IMR-90 (cell line): ENCODE results near the gene ZNF57. TPM values are rescaled to one million over a fixed set of nuclear protein-coding genes. Genes with fewer than 3 reads are reported as not detected.

Experiments
- ATAC-seq: fragments of 200-7000 bp; cut with Tn5 transposase; 2 replicates; pipeline ENCODE4 v1.9.1; 2020; ENCODE audit warnings: low read depth, mild to moderate bottlenecking, moderate library complexity
- BruUV-seq: library from RNA; stranded (reverse); fragments of 400-500 nt; replicated peaks from 2 replicates; lab custom pipeline; 2021; lab: Mats Ljungman, UMichigan
- CTCF ChIA-PET: fragments of 300-600 bp; formaldehyde crosslinking; extraction: SDS; loops from one replicate; lab custom pipeline; 2021; ENCODE audit warnings: antibody characterized with exemption; lab: Yijun Ruan, JAX
- POLR2A ChIA-PET: fragments of 300-600 bp; sonication (Branson Sonifier 250); formaldehyde crosslinking; loops from one replicate; lab custom pipeline; 2022; ENCODE audit warnings: antibody characterized with exemption; ENCODE audit not compliant: unreplicated experiment; lab: Charles Lee
- DNase-seq: peaks from one replicate; pipeline ENCODE4 v3.0.0; 2013
- H2AFZ ChIP-seq: replicated peaks from 2 replicates; pipeline ENCODE3; 2013; ENCODE audit warnings: low read length, mild to moderate bottlenecking; ENCODE audit not compliant: poor library complexity
- H2AK5ac ChIP-seq: 2 replicates; pipeline ENCODE4 v1.6.1; 2013; ENCODE audit warnings: low read depth, low read length, inconsistent platforms
- H2AK9ac ChIP-seq: replicated peaks from 2 replicates; pipeline ENCODE3; 2013; ENCODE audit warnings: mild to moderate bottlenecking, low read depth, low read length, moderate library complexity; ENCODE audit not compliant: poor library complexity
- H2BK120ac ChIP-seq: 2 replicates; pipeline ENCODE4 v1.6.1; 2013; ENCODE audit warnings: low read depth, low read length, inconsistent platforms
- H2BK15ac ChIP-seq: 3 replicates; pipeline ENCODE4 v1.6.1; 2013; ENCODE audit warnings: low read depth, low read length, inconsistent platforms
- H2BK20ac ChIP-seq: 2 replicates; pipeline ENCODE4 v1.6.1; 2013; ENCODE audit warnings: low read depth, mild to moderate bottlenecking, inconsistent platforms, low read length, moderate library complexity
- H2BK5ac ChIP-seq: 2 replicates; pipeline ENCODE4 v1.6.1; 2013; ENCODE audit warnings: mild to moderate bottlenecking, low read depth, low read length, inconsistent platforms; ENCODE audit not compliant: poor library complexity, severe bottlenecking
- H3K14ac ChIP-seq: replicated peaks from 2 replicates; pipeline ENCODE4 v1.6.1; 2013; ENCODE audit warnings: low read depth, low read length, inconsistent platforms
- H3K18ac ChIP-seq: 2 replicates; pipeline ENCODE4 v1.6.1; 2013; ENCODE audit warnings: low read depth, low read length, control low read depth
- H3K23ac ChIP-seq: 2 replicates; pipeline ENCODE4 v1.6.1; 2013; ENCODE audit warnings: low read depth, low read length, inconsistent platforms
- H3K27ac ChIP-seq: 2 replicates; pipeline ENCODE4 v1.5.1; 2013; ENCODE audit warnings: mild to moderate bottlenecking, control low read depth, low read length; ENCODE audit not compliant: insufficient read depth
- H3K27me3 ChIP-seq: 2 replicates; pipeline ENCODE4 v1.6.1; 2013; ENCODE audit warnings: low read length; ENCODE audit not compliant: control insufficient read depth, insufficient read depth
- H3K36me3 ChIP-seq: 2 replicates; pipeline ENCODE4 v1.6.1; 2013; ENCODE audit warnings: low read length, mixed read lengths; ENCODE audit not compliant: control insufficient read depth, insufficient read depth
- H3K4ac ChIP-seq: 2 replicates; pipeline ENCODE4 v1.6.1; 2013; ENCODE audit warnings: low read depth, low read length, inconsistent platforms
- H3K4me1 ChIP-seq: 2 replicates; pipeline ENCODE4 v1.6.1; 2013; ENCODE audit warnings: low read length, mixed read lengths; ENCODE audit not compliant: control insufficient read depth, insufficient read depth
- H3K4me2 ChIP-seq: 2 replicates; pipeline ENCODE4 v1.6.1; 2013; ENCODE audit warnings: low read depth, mild to moderate bottlenecking, control low read depth, low read length, moderate library complexity
- H3K4me3 ChIP-seq: 2 replicates; pipeline ENCODE4 v1.5.1; 2013; ENCODE audit warnings: low read depth, mild to moderate bottlenecking, control low read depth, low read length, moderate library complexity; ENCODE audit not compliant: insufficient read depth
- H3K56ac ChIP-seq: 2 replicates; pipeline ENCODE4 v1.6.1; 2013; ENCODE audit warnings: low read length, inconsistent platforms; ENCODE audit not compliant: insufficient read depth; ENCODE audit errors: extremely low read depth
- H3K79me1 ChIP-seq, 2 experiments: 2 replicates each; pipeline ENCODE4 v1.6.1; 2013; ENCODE audit warnings: low read length in 2 of 2, inconsistent platforms in 1 of 2, low read depth in 1 of 2
- H3K9ac ChIP-seq: 2 replicates; pipeline ENCODE4 v1.6.1; 2013; ENCODE audit warnings: low read depth, low read length, control low read depth
- H3K9me1 ChIP-seq: 2 replicates; pipeline ENCODE4 v1.6.1; 2013; ENCODE audit warnings: low read length, inconsistent platforms; ENCODE audit not compliant: insufficient read depth
- H3K9me3 ChIP-seq: 2 replicates; pipeline ENCODE4 v1.6.1; 2013; ENCODE audit warnings: low read length; ENCODE audit not compliant: control insufficient read depth, insufficient read depth
- H4K20me1 ChIP-seq: 2 replicates; pipeline ENCODE4 v1.6.1; 2013; ENCODE audit warnings: low read length, inconsistent platforms; ENCODE audit not compliant: insufficient read depth
- H4K5ac ChIP-seq: 2 replicates; pipeline ENCODE4 v1.6.1; 2013; ENCODE audit warnings: mild to moderate bottlenecking, low read depth, low read length, control low read depth
- H4K8ac ChIP-seq, 2 experiments: 2 replicates each; pipeline ENCODE4 v1.6.1; 2013; ENCODE audit warnings: low read depth in 2 of 2, low read length in 2 of 2, control low read depth in 1 of 2, inconsistent platforms in 1 of 2
- H4K91ac ChIP-seq: 2 replicates; pipeline ENCODE4 v1.6.1; 2013; ENCODE audit warnings: low read depth, low read length, inconsistent platforms; ENCODE audit not compliant: insufficient read depth
- BHLHE40 ChIP-seq: fragments of 150-350 bp; IDR thresholded peaks from 2 replicates; pipeline ENCODE4 v1.6.1; 2016; ENCODE audit warnings: mild to moderate bottlenecking, low read depth, low read length
- CHD1 ChIP-seq: IDR thresholded peaks from 2 replicates; pipeline ENCODE4 v1.6.1; 2012; ENCODE audit warnings: low read depth, low read length, improper control_type of control experiment
- NFE2L2 ChIP-seq: fragments of 150-350 bp; IDR thresholded peaks from 2 replicates; pipeline ENCODE4 v1.6.1; 2016; ENCODE audit warnings: low read depth, mild to moderate bottlenecking, low read length
- POLR2A ChIP-seq: IDR thresholded peaks from 2 replicates; pipeline ENCODE4 v1.6.1; 2012; ENCODE audit warnings: mild to moderate bottlenecking, low read depth, low read length
- RAD21 ChIP-seq: IDR thresholded peaks from 2 replicates; pipeline ENCODE4 v1.6.1; 2012; ENCODE audit warnings: low read length, improper control_type of control experiment
- SMC3 ChIP-seq: fragments of 150-350 bp; IDR thresholded peaks from 2 replicates; pipeline ENCODE4 v1.6.1; 2016; ENCODE audit warnings: low read depth, mild to moderate bottlenecking, antibody characterized with exemption, low read length, moderate library complexity
- USF2 ChIP-seq: fragments of 150-350 bp; IDR thresholded peaks from 2 replicates; pipeline ENCODE4 v1.6.1; 2017; ENCODE audit warnings: mild to moderate bottlenecking, antibody characterized with exemption, low read length, low read depth
- WGBS, 2 experiments: methylation state at CpG; one replicate each; pipeline versions ENCODE4 v1.1.5 to v1.1.7; 2013; ENCODE audit warnings: missing lambda C conversion rate in 2 of 2; ENCODE audit not compliant: insufficient read length in 1 of 2; ENCODE audit errors: extremely low coverage in 2 of 2; 5-methylcytosine and 5-hydroxymethylcytosine counted together
- dilution Hi-C: fragments of 300-500 bp; cut with HindIII; formaldehyde crosslinking; loops from one replicate; pipeline ENCODE4 v1.14.3; 2018; ENCODE audit warnings: low sequenced_read_pairs; ENCODE audit not compliant: unreplicated experiment
- in situ Hi-C: fragments of 300-500 bp; cut with MboI; formaldehyde crosslinking; loops from 3 replicates; pipeline ENCODE4 v1.14.3; 2019; ENCODE audit warnings: low sequenced_read_pairs, inconsistent platforms, mixed read lengths
- intact Hi-C: fragments of 100-400 bp; cut with micrococcal nuclease; formaldehyde crosslinking; loops from 2 replicates; pipeline ENCODE4 v1.10.0; 2022
- polyA plus RNA-seq, 3 experiments: library from polyadenylated mRNA; depleted of rRNA; stranded (reverse); fragments of >200 nt; gene quantifications; 2 replicates each; pipeline ENCODE4 v1.2.3, GENCODE V29; 2012; ENCODE audit warnings: low replicate concordance in 1 of 3
- total RNA-seq: library from RNA; depleted of rRNA; stranded (reverse); fragments of >200 nt; gene quantifications from 2 replicates; pipeline ENCODE4 v1.2.3, GENCODE V29; 2012

ZNF57 gene
- total and polyA plus RNA-seq, 2 of the 4 experiments (the other 2 are of a cell fraction), result 2.2 to 8.6 TPM

GRCh38 chr19:2952953-2953481 is 52.3 kb downstream of the ZNF57 start:
- Histone ChIP-seq H3K4me1 (0 out of 2 replicates have a peak, but pooled peaks cover 2% of the 10 kb centered on the region), H3K18ac (no peak overlapping the region), H3K9me1 (peaks cover 7% of the 10 kb centered on the region), H3K27me3 (no peaks in the 10 kb centered on the region), H4K8ac (no peak overlapping the region), H2BK120ac (no peak overlapping the region), H4K91ac (no peak overlapping the region), H3K27ac (no peak overlapping the region), H3K79me1 (peaks cover 10 to 17% of the 10 kb centered on the region in 2 experiments), H4K20me1 (no peaks in the 10 kb centered on the region), H3K4me3 (peak overlapping the region; percentile 14; the same call in 1 of the 2 replicates), H4K5ac (no peak overlapping the region), H2BK20ac (no peak overlapping the region), H3K36me3 (no peaks in the 10 kb centered on the region), H3K56ac (no peak overlapping the region), H2BK5ac (no peak overlapping the region), H3K14ac (no peak overlapping the region), H2AK5ac (no peak overlapping the region), H3K9ac (peak overlapping the region; percentile 11; the same call in 1 of the 2 replicates), H2AFZ (peak overlapping the region; percentile 82), H3K9me3 (no peaks in the 10 kb centered on the region), H2AK9ac (no peak overlapping the region), H3K23ac (no peak overlapping the region), H2BK15ac (no peak overlapping the region), H3K4me2 (peak overlapping the region; percentile 79), H3K4ac (no peak overlapping the region)
- WGBS, 2 experiments, result 51% methylated on average over 3 of the region's 9 CpGs; no CpG with 5 or more reads in 1 of the 2 experiments
- no TSS peak for BruUV-seq
- TF ChIP-seq CHD1 (no peak), NFE2L2 (no peak), BHLHE40 (no peak), POLR2A (no peak), USF2 (no peak), SMC3 (no peak), RAD21 (no peak)
- dilution Hi-C loops (no loop called here), intact Hi-C loops (no loop called here), in situ Hi-C loops (loop anchor here (5.0 to 25.0 kb wide), 2 partner anchors 149 to 534 kb away; partner anchors contain the start of genes SMIM24 and SMIM44)
- no peak for ATAC-seq
- POLR2A ChIA-PET, result no interaction called here
- CTCF ChIA-PET, result no interaction called here
- DNase-seq, result no peak
